ENCODE measurements around the gene TMEFF2. TPM values are rescaled to one million over a fixed set of nuclear protein-coding genes. Genes with fewer than 3 reads are reported as not detected.

TMEFF2 gene
- polyA plus RNA-seq, 1 of the 3 experiments (the other 2 are of a cell fraction): 5.4 TPM

DNA sequence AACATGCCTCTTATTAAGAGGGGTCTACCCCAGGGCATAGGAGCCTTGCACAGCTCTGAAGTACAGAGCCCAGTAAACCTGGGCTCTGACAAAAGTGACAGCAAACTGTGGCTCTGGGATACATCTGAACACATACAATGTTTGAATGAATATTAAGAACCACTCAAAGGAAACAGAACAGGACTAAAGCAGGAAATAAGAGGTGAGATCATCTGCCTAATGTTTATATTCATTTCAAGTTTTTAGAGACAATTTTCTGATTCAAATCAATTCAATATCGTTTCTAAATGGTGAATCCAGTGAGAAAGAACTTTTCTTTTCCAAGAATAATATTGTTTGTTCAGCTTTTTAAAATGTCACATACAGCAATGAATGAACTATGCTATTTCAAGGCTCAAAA, 211.1 kb downstream of the TMEFF2 start:
- Histone ChIP-seq H4K20me1 (ENCODE audit: insufficient read depth) (no peaks in the 10 kb centered on the region), H3K4me2 (no peak overlapping the region), H3K36me3 (replicated peaks in 1 of 2; ENCODE audit: control insufficient read depth in 1 of 2, insufficient read depth in 2 of 2, low read length in 1 of 2) (no peaks in the 10 kb centered on the region), H3K9me2 (no peaks in the 10 kb centered on the region), H3K9me3 (no peaks in the 10 kb centered on the region), H3K4me3 (ENCODE audit: low read depth in 2 of 2, low read length in 1 of 2) (no peak overlapping the region), H3K4me1 (ENCODE audit: control insufficient read depth in 1 of 2, insufficient read depth in 2 of 2, low read depth in 1 of 2, low read length in 1 of 2) (peaks cover 0 to 7% of the 10 kb centered on the region in 2 experiments; a peak in 1 of 4 replicates), H3F3A (replicated peaks; ENCODE audit: insufficient read depth) (no peaks in the 10 kb centered on the region), H2AFZ (ENCODE audit: low read depth) (no peak overlapping the region), H3K27ac (ENCODE audit: low read depth in 2 of 2, low read length in 1 of 2) (no peak overlapping the region), H3K9ac (no peak overlapping the region), H3K79me2 (ENCODE audit: insufficient read depth) (no peaks in the 10 kb centered on the region), H3K27me3 (ENCODE audit: insufficient read depth) (no peaks in the 10 kb centered on the region)
- CTCF ChIA-PET: interaction anchor here (0.9 to 1.1 kb wide), 2 partner anchors 9 to 16 kb away, joined by 3 read pairs; no protein-coding TSS in a partner anchor
- WGBS (ENCODE audit: low lambda C conversion rate): 30% methylated on average over 1 of the region's 1 CpG
- POLR2A ChIA-PET: no interaction called here
- DNase-seq: no peak
- TF ChIP-seq RCOR1 (IDR thresholded peaks at IDR 0.05; ENCODE audit: low read length) (no peak), USF1 (IDR thresholded peaks at IDR 0.05; ENCODE audit: borderline replicate concordance, low read depth) (no peak), YY1 (IDR thresholded peaks at IDR 0.05; ENCODE audit: low read depth) (no peak), PBX3 (IDR thresholded peaks at IDR 0.05) (no peak), JUND (IDR thresholded peaks at IDR 0.05) (no peak), EZH2phosphoT487 (IDR thresholded peaks at IDR 0.05; ENCODE audit: borderline replicate concordance, low read depth) (no peak), EP300 (IDR thresholded peaks at IDR 0.05; ENCODE audit: borderline replicate concordance in 1 of 2, low read depth in 1 of 2, low read length in 1 of 2) (no peak), MEF2A (IDR thresholded peaks at IDR 0.05; ENCODE audit: borderline replicate concordance, low read depth) (no peak), FOXJ3 (CRISPR knock-in tag; IDR thresholded peaks at IDR 0.05) (no peak), TEAD4 (IDR thresholded peaks at IDR 0.05; ENCODE audit: borderline replicate concordance, insufficient read depth) (no peak), TCF12 (IDR thresholded peaks at IDR 0.05) (no peak), GABPA (IDR thresholded peaks at IDR 0.05; ENCODE audit: low read depth) (no peak), MXI1 (IDR thresholded peaks at IDR 0.05; ENCODE audit: low read depth, low read length) (no peak)
- TF ChIP-seq, protein P1, sequence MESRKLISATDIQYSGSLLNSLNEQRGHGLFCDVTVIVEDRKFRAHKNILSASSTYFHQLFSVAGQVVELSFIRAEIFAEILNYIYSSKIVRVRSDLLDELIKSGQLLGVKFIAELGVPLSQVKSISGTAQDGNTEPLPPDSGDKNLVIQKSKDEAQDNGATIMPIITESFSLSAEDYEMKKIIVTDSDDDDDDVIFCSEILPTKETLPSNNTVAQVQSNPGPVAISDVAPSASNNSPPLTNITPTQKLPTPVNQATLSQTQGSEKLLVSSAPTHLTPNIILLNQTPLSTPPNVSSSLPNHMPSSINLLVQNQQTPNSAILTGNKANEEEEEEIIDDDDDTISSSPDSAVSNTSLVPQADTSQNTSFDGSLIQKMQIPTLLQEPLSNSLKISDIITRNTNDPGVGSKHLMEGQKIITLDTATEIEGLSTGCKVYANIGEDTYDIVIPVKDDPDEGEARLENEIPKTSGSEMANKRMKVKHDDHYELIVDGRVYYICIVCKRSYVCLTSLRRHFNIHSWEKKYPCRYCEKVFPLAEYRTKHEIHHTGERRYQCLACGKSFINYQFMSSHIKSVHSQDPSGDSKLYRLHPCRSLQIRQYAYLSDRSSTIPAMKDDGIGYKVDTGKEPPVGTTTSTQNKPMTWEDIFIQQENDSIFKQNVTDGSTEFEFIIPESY (IDR thresholded peaks at IDR 0.05; ENCODE audit: borderline replicate concordance, low read depth): no peak
- TF ChIP-seq, protein P2, sequence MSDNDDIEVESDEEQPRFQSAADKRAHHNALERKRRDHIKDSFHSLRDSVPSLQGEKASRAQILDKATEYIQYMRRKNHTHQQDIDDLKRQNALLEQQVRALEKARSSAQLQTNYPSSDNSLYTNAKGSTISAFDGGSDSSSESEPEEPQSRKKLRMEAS (IDR thresholded peaks at IDR 0.05; ENCODE audit: low read depth): no peak
- TF ChIP-seq, protein P3, sequence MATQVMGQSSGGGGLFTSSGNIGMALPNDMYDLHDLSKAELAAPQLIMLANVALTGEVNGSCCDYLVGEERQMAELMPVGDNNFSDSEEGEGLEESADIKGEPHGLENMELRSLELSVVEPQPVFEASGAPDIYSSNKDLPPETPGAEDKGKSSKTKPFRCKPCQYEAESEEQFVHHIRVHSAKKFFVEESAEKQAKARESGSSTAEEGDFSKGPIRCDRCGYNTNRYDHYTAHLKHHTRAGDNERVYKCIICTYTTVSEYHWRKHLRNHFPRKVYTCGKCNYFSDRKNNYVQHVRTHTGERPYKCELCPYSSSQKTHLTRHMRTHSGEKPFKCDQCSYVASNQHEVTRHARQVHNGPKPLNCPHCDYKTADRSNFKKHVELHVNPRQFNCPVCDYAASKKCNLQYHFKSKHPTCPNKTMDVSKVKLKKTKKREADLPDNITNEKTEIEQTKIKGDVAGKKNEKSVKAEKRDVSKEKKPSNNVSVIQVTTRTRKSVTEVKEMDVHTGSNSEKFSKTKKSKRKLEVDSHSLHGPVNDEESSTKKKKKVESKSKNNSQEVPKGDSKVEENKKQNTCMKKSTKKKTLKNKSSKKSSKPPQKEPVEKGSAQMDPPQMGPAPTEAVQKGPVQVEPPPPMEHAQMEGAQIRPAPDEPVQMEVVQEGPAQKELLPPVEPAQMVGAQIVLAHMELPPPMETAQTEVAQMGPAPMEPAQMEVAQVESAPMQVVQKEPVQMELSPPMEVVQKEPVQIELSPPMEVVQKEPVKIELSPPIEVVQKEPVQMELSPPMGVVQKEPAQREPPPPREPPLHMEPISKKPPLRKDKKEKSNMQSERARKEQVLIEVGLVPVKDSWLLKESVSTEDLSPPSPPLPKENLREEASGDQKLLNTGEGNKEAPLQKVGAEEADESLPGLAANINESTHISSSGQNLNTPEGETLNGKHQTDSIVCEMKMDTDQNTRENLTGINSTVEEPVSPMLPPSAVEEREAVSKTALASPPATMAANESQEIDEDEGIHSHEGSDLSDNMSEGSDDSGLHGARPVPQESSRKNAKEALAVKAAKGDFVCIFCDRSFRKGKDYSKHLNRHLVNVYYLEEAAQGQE (IDR thresholded peaks at IDR 0.05; ENCODE audit: low read depth, low read length): no peak
